PC-3 (cell line): ENCODE measurements around the gene CHCHD2. TPM values are rescaled to one million over a fixed set of nuclear protein-coding genes. Genes with fewer than 3 reads are reported as not detected.
A peak's percentile ranks its signal among the peaks of the same experiment; 100 is the strongest.

Source experiments
- ATAC-seq: fragments of 200-7000 bp; cut with Tn5 transposase; 2 replicates; pipeline ENCODE4 v1.9.1; 2020; ENCODE audit warnings: mild to moderate bottlenecking, moderate library complexity
- BruUV-seq: library from RNA; stranded (reverse); fragments of 400-500 nt; replicated peaks from 2 replicates; lab custom pipeline; 2021; lab: Mats Ljungman, UMichigan
- CTCF ChIA-PET: fragments of 300-600 bp; sonication (Branson Sonifier 250); formaldehyde crosslinking; loops from one replicate; lab custom pipeline; 2022; ENCODE audit warnings: antibody characterized with exemption; lab: Charles Lee
- POLR2A ChIA-PET: fragments of 300-600 bp; sonication (Branson Sonifier 250); formaldehyde crosslinking; loops from one replicate; lab custom pipeline; 2022; ENCODE audit warnings: antibody characterized with exemption; ENCODE audit not compliant: unreplicated experiment; lab: Charles Lee
- DNase-seq: peaks from one replicate; pipeline ENCODE4 v3.0.0-alpha.2; 2015
- H2AFZ ChIP-seq: fragments of 300-600 bp; sonication (generic); 2 replicates; pipeline ENCODE4 v1.6.0; 2016; ENCODE audit warnings: antibody characterized with exemption, low read length
- H3F3A ChIP-seq: fragments of 300-600 bp; sonication (generic); one replicate; pipeline ENCODE4 v1.6.0; 2017; ENCODE audit warnings: antibody characterized with exemption, low read length, control low read depth, mild to moderate bottlenecking; ENCODE audit not compliant: unreplicated experiment
- H3K27ac ChIP-seq: fragments of 300-600 bp; sonication (generic); 2 replicates; pipeline ENCODE4 v1.5.1; 2016; ENCODE audit warnings: mild to moderate bottlenecking, low read length
- H3K27me3 ChIP-seq: fragments of 300-600 bp; sonication (generic); 2 replicates; pipeline ENCODE4 v1.6.1; 2016; ENCODE audit warnings: low read length, mixed read lengths
- H3K36me3 ChIP-seq: fragments of 300-600 bp; sonication (generic); 2 replicates; pipeline ENCODE4 v1.6.1; 2016; ENCODE audit warnings: low read depth, mixed run types, low read length, mixed read lengths
- H3K4me1 ChIP-seq: fragments of 300-600 bp; sonication (generic); 2 replicates; pipeline ENCODE4 v1.5.1; 2016; ENCODE audit warnings: low read length; ENCODE audit not compliant: insufficient read depth
- H3K4me2 ChIP-seq: fragments of 300-600 bp; sonication (generic); 2 replicates; pipeline ENCODE4 v1.6.0; 2016; ENCODE audit warnings: low read length
- H3K4me3 ChIP-seq: fragments of 300-600 bp; sonication (generic); 2 replicates; pipeline ENCODE4 v1.5.1; 2016; ENCODE audit warnings: mild to moderate bottlenecking, low read length, mixed read lengths
- H3K79me2 ChIP-seq: fragments of 300-600 bp; sonication (generic); 2 replicates; pipeline ENCODE4 v1.6.1; 2017; ENCODE audit warnings: low read length, mixed read lengths
- H3K9ac ChIP-seq: fragments of 300-600 bp; sonication (generic); 2 replicates; pipeline ENCODE4 v1.6.0; 2016; ENCODE audit warnings: mild to moderate bottlenecking, low read length
- H3K9me2 ChIP-seq: fragments of 300-600 bp; sonication (generic); replicated peaks from 2 replicates; pipeline ENCODE4 v1.6.1; 2016; ENCODE audit warnings: mixed run types, low read length, mixed read lengths
- H3K9me3 ChIP-seq: fragments of 300-600 bp; sonication (generic); 2 replicates; pipeline ENCODE4 v1.6.1; 2016; ENCODE audit warnings: low read length, mixed read lengths
- H4K20me1 ChIP-seq: fragments of 300-600 bp; sonication (generic); 2 replicates; pipeline ENCODE4 v1.6.1; 2016; ENCODE audit warnings: low read length, mixed read lengths
- CTCF ChIP-seq: fragments of 300-600 bp; sonication (generic); conservative IDR thresholded peaks from 2 replicates; pipeline ENCODE4 v1.5.1; 2017; ENCODE audit warnings: antibody characterized with exemption, low read depth, mild to moderate bottlenecking, low read length
- EZH2 ChIP-seq: fragments of 300-600 bp; sonication (generic); IDR thresholded peaks from one replicate; pipeline ENCODE4 v1.6.1; 2017; ENCODE audit warnings: antibody characterized with exemption, mild to moderate bottlenecking, low read length; ENCODE audit not compliant: unreplicated experiment
- EZH2phosphoT487 ChIP-seq: fragments of 300-600 bp; sonication (generic); IDR thresholded peaks from 2 replicates; pipeline ENCODE4 v1.6.1; 2018; ENCODE audit warnings: mild to moderate bottlenecking, antibody characterized with exemption, low read length, borderline replicate concordance
- intact Hi-C: fragments of 100-400 bp; cut with micrococcal nuclease; formaldehyde crosslinking; loops from 2 replicates; pipeline ENCODE4 v1.9.0; 2023
- total RNA-seq: library from RNA; depleted of rRNA; stranded (reverse); fragments of >200 nt; gene quantifications from 2 replicates; pipeline ENCODE4 v1.2.3, GENCODE V29; 2014

The CHCHD2 gene
- total RNA-seq, 1 experiment from 2014 or later: 578 TPM

- Histone ChIP-seq H3K4me1 (no peaks in the 10 kb centered on the region), H3K9ac (no peak overlapping the region), H3K4me3 (no peak overlapping the region), H3K79me2 (no peaks in the 10 kb centered on the region), H3K27me3 (no peaks in the 10 kb centered on the region), H3K9me2 (no peaks in the 10 kb centered on the region), H3K9me3 (no peaks in the 10 kb centered on the region), H3K36me3 (no peaks in the 10 kb centered on the region), H3K27ac (no peak overlapping the region), H3F3A (no peaks in the 10 kb centered on the region), H2AFZ (no peak overlapping the region), H4K20me1 (no peaks in the 10 kb centered on the region), H3K4me2 (no peak overlapping the region)
- ATAC-seq (no peak), DNase-seq (no peak)
- ChIA-PET CTCF (no interaction called here), POLR2A (no interaction called here)
- no peak for TF ChIP-seq EZH2
- intact Hi-C loops: no loop called here
- BruUV-seq: no TSS peak
Observed at GRCh38 chr7:56087445-56087844, 18.8 kb downstream of the CHCHD2 start.

- H3K36me3 ChIP-seq: no peaks in the 10 kb centered on the region
- no peaks in the 10 kb centered on the region for H3K4me1 ChIP-seq
- ChIA-PET CTCF (no interaction called here), POLR2A (no interaction called here)
- TF ChIP-seq CTCF (no peak), EZH2phosphoT487 (no peak), EZH2 (no peak)
- H2AFZ ChIP-seq: no peak overlapping the region
- intact Hi-C loops: no loop called here
- no peak overlapping the region for H3K4me3 ChIP-seq
- no peaks in the 10 kb centered on the region for H3K79me2 ChIP-seq
- ATAC-seq (no peak), DNase-seq (no peak)
- H3K9ac ChIP-seq: no peak overlapping the region
- no TSS peak for BruUV-seq
- no peaks in the 10 kb centered on the region for H4K20me1 ChIP-seq
- no peaks in the 10 kb centered on the region for H3F3A ChIP-seq
- H3K4me2 ChIP-seq: no peak overlapping the region
- no peaks in the 10 kb centered on the region for H3K9me3 ChIP-seq
- no peaks in the 10 kb centered on the region for H3K27me3 ChIP-seq
- no peaks in the 10 kb centered on the region for H3K9me2 ChIP-seq
- no peak overlapping the region for H3K27ac ChIP-seq
Observed at GRCh38 chr7:56086761-56087160, 19.5 kb downstream of the CHCHD2 start.

- Histone ChIP-seq H3K4me2 (no peak overlapping the region), H3F3A (no peaks in the 10 kb centered on the region), H3K9me3 (no peaks in the 10 kb centered on the region), H3K9ac (no peak overlapping the region), H3K27me3 (no peaks in the 10 kb centered on the region), H3K27ac (no peak overlapping the region), H3K4me1 (no peaks in the 10 kb centered on the region), H4K20me1 (no peaks in the 10 kb centered on the region), H3K79me2 (no peaks in the 10 kb centered on the region), H3K9me2 (no peaks in the 10 kb centered on the region), H3K4me3 (no peak overlapping the region), H3K36me3 (no peaks in the 10 kb centered on the region; the same call in 1 of the 2 replicates), H2AFZ (no peak overlapping the region)
- TF ChIP-seq CTCF (no peak), EZH2 (no peak), EZH2phosphoT487 (no peak)
- POLR2A ChIA-PET: no interaction called here
- CTCF ChIA-PET: no interaction called here
- intact Hi-C loops: no loop called here
- ATAC-seq (peak; percentile 22), DNase-seq (no peak)
- no TSS peak for BruUV-seq
Observed at GRCh38 chr7:56083150-56083785, 23.0 kb downstream of the CHCHD2 start.
